NCI-H146 treated with DMSO at 0.1 percent for 48 hours (cell line): ENCODE results near the gene DPY19L1.
"Not testable (repeated sequence)": the region's sequence is repeated elsewhere in the genome, so short reads cannot be mapped to it uniquely, and the experiment has no call there.

Experiments used
- DNase-seq: peaks from one replicate; lab custom pipeline; 2025; ENCODE audit not compliant: unreplicated experiment; lab: John Stamatoyannopoulos, UW

Gene DPY19L1

DNA sequence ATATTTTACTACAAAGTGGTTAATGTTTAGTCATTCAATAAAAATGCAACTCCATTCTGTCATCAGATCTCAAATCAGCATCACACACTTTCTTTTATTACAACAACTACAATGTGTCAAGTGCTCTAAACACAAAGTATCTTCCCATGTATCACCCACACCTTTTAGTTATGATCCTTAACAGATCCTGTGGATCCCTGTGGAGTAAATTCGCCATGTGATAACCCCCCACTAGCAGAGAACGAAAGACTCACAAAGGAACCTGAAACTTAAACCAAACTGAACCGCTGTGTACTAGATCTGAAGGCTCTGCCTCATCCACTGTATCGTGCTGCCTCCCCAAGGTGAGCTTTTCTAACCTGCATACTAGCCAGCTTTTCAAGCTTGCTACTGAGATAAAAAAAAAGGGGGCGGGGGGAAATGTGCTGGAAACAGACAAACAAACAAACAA lies 1.7 kb downstream of the DPY19L1 start:
- peak; percentile 71 for DNase-seq

DNA sequence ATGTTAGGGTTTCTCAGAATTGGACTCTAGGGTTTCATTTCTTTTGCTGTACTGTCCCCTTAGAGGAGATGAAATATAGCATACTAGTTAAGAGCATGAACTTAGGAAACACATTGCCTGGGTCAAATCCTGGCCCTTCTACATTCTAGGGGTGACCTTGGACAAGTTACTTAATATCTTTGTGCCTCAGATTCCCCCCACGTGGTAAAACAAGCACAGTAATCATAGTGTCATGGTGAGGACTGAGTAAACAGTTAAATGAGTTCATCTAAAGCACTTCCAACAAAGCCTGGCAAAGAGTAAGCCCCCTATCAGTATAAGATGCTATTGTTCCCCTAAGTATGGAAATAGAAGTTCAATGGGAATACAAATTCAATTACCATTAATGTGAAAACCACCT lies 5.1 kb downstream of the DPY19L1 start:
- DNase-seq: no peak

DNA sequence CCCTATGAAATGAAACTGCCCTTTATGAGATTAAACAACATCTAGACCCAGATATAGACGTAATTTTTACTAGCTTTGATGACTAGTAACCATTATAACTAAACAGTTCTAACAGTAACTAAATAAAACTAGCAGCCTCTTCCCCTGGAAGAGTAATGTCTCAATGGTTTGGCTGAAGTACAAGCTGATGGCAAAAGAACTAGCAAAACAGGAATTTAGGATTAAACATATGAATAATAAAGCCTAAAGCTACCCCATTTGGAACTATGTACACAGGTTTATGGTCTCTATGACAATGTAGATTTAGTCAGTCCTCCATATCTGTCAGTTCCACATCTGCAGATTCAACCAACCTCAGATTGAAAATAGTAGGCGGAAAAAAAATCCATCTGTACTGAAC lies 6.4 kb downstream of the DPY19L1 start:
- DNase-seq: no peak

GRCh38 chr7:35029311-35029710 lies 8.0 kb downstream of the DPY19L1 start:
- no peak for DNase-seq

- no peak for DNase-seq
Observed at GRCh38 chr7:35026150-35026549, 11.1 kb downstream of the DPY19L1 start.

GRCh38 chr7:35025369-35025870 lies 11.9 kb downstream of the DPY19L1 start:
- no peak for DNase-seq

GRCh38 chr7:35024298-35024697 lies 13.0 kb downstream of the DPY19L1 start:
- DNase-seq: no peak

DNA sequence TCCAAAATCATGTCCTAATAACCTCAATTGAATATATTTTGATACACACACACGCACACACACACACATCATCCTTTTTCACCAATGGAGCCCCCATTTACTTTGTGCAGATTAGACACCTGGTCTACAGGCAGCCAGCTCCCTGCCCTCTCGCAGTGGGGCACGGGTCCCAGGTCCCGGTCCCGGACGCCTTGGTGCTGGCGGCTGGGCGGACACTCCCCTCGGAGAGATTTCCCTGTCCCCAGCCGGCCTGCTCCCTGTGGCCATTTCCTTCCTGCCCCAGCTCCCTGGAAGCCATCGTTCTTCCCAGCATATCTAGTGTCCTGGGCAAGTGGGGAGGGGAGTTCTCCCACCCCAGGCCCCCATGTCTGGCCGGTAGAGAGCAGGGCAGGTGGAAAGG lies 14.6 kb downstream of the DPY19L1 start:
- DNase-seq: no peak

- no peak for DNase-seq
Observed at GRCh38 chr7:35021445-35021844, 15.8 kb downstream of the DPY19L1 start.

GRCh38 chr7:35019801-35020200 lies 17.5 kb downstream of the DPY19L1 start:
- no peak for DNase-seq

GRCh38 chr7:35019179-35019729 lies 18.0 kb downstream of the DPY19L1 start:
- DNase-seq: no peak

DNA sequence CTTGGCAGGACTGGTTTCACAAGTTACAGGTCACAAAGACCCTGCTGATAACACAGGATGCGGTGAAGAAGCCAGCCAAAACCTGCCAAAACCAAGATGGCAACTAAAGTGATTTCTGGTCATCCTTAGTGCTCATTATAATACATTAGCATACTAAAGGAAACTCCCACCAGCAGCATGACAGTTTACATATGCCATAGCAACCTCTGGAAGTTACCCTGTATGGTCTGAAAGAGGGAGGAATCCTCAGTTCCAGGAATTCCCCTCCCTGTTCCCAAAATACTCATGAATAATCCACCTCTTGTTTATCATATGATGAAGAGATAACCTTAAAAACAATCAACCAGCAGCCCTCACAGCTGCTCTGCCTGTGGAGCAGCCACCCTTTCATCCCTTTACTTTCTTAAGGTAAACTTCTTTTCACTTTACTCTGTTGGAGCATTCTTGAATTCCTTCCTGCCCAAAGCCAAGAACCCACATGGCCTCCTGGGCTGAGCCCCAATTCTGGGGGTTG lies 21.9 kb downstream of the DPY19L1 start:
- DNase-seq: no peak

GRCh38 chr7:35012160-35012559 lies 25.1 kb downstream of the DPY19L1 start:
- DNase-seq: no peak

DNA sequence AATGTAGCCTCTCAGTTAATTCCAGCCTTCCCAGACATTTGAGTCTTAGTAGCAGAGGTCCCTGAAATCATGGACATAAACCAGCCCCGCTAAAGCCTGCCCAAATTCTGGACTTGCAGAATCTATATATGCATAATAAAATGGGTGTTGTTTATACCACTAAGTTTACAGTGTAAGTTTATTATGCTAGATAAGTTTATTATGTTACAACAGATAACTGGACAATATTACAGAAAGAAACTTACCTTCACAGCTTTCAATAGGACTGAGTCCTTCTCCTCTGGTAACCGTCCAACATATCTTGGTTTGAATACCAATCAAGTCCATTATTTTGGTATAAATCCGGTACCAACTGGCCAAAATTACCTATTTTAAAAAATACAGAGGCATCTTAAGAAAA lies 26.2 kb downstream of the DPY19L1 start:
- no peak for DNase-seq

DNA sequence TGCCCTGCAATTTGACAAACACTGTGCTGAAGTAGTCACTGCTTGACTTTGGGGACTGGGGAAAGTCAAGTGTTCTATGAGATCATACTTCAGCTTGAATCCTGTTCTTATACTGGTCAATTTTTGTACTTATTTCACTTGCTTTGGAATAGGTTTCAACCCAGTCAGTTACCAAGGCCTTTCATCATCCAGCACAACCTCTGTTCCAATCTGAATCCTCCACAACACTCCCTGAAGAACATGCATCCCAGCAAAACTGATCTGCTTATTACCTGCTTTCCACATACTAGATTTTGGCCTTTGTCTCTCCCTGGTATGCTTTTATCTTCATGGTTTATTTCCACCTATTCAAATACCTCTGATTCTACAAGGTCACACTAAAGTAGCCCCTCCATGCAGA lies 29.5 kb downstream of the DPY19L1 start:
- DNase-seq: no peak

- DNase-seq: no peak
Observed at GRCh38 chr7:35004531-35005095, 32.7 kb downstream of the DPY19L1 start.

DNA sequence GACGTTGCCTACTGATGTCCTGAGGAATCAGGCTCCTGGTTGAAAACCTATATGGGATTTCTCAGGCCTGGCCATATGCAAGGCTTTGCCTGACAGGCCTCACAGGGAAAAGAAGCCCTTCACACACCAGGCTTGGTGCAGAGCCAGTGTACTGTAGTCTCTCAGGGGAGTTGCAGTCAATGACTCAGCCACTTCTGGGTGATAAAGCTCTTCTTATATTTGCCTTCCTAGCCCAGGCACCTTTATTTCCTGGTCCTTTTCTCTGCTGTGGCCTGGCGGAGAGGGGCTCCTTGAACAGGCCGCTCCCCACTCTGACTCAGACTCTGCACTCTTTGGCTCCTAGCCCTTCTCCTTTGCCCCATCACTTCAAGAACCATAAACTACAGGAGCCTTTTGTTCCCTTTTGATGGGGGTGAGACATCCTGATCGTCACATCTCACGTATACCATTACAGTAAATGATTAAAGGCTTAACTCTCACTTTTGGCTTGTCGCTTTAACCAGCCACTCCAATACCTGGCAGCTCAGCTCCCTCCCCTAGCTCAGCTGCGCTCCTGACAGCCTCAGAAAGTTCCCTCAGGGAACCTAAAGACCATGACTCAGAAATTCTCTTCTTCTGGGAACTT lies 33.5 kb downstream of the DPY19L1 start:
- no peak for DNase-seq

- DNase-seq: not testable (repeated sequence)
Observed at GRCh38 chr7:35003177-35003650, 34.1 kb downstream of the DPY19L1 start.

DNA sequence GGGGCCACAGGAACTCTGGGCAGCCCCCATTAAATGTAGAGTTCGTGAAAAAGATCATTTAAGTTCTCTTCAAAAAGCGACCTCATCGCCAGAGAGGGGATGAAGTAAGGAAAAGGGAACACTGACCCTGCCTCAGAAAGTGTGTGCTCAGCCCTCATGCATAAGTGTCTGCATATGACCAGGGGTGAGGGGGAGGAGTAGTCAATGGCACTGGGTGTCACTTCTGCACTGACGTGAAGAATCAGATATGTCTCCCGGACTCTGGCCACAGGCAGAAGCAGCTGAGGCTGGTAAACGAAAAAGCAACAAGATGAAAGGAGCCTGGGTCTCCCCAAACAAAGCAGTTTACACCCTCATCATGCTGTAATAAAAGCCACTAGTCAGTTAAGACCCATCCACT lies 39.0 kb downstream of the DPY19L1 start:
- DNase-seq: not testable (repeated sequence)

DNA sequence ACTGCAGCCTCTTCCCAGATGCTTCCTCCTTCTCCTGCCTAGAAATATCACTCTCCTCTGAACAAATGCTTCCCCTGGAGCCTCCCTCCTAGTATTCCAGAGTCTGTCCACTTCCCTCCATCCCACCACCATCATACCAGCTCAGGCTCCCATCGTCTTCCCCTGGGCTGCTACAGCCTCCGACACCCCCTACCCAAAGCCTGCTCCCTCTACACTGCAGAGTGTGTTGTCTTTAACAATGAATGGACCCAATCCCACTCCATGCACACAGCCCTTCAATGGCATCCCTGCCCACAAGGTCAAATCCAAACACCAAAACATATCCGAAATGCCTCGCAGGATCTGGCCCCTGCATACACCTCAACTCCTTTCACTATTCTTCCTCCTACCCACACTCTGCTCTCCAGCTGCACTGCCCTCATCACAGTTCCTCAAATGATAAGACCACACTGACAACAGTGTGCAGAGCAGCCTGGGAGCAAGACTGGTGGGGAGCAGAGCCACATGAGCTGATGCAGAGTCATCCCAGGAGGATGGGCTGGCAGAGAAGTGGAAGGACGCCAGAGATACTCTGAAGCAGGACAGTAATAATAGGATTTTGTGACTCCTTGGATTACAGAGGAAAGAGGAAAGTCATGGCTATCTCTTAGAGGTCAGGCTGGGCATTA lies 40.7 kb downstream of the DPY19L1 start:
- DNase-seq: not testable (repeated sequence)

DNA sequence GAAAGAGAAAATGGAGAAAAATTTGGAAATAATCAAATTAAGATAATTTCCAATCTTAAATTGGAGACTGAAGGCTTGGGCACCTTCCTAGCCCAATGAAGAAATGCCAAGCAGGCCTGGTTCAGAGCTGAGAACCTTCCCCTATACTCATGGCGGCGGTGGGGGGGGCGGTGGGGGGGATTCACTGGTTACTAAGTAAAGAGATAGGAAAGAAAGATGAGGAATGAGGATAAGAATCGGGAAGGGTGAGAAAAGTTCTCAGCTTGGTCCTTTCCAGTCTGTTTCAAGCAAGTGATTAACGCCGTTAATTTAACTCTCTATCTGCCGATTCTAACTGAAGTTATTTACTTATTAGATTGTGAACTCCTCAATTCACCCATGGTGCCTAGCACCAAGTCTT lies 41.5 kb downstream of the DPY19L1 start:
- DNase-seq: no peak
